Left cardiac atrium (tissue), 4 donors: ENCODE results near the gene KREMEN1. TPM values are rescaled to one million over a fixed set of nuclear protein-coding genes. Genes with fewer than 3 reads are reported as not detected.

Experiments used
- ATAC-seq, 2 donors: fragments of 200-7000 bp; cut with Tn5 transposase; one replicate each; pipeline ENCODE4 v1.9.1; 2020; ENCODE audit warnings: mild to moderate bottlenecking in 2 of 2, moderate library complexity in 2 of 2
- DNase-seq: peaks from one replicate; pipeline ENCODE4 v3.0.0-alpha.2; 2020
- intact Hi-C, 2 donors: fragments of 100-400 bp; cut with DNase I; formaldehyde crosslinking; loops; one replicate each; pipeline versions ENCODE4 v1.14.1 to v1.15.1; 2022 to 2023
- total RNA-seq, 2 donors: library from RNA; stranded (reverse); fragmentation: NEBNext Ultra II Directional; extraction: Animal tissue kit (Norgen Biotek cat#: 25700); gene quantifications; one replicate each; pipeline ENCODE4 v1.2.1, GENCODE V29; 2021
- donor health status: DM: no; HTN: yes; CAD: no.
- donor health status: DM: no; HTN: yes; CAD: no; lungs with severe emphysema.
- donor health status: DM: yes; HTN: yes; CAD: no.
- donor health status: Dilated cardiomyopathy.

Gene KREMEN1
- total RNA-seq, 2 donors from 2014 or later = 39.1 to 49.8 TPM

DNA sequence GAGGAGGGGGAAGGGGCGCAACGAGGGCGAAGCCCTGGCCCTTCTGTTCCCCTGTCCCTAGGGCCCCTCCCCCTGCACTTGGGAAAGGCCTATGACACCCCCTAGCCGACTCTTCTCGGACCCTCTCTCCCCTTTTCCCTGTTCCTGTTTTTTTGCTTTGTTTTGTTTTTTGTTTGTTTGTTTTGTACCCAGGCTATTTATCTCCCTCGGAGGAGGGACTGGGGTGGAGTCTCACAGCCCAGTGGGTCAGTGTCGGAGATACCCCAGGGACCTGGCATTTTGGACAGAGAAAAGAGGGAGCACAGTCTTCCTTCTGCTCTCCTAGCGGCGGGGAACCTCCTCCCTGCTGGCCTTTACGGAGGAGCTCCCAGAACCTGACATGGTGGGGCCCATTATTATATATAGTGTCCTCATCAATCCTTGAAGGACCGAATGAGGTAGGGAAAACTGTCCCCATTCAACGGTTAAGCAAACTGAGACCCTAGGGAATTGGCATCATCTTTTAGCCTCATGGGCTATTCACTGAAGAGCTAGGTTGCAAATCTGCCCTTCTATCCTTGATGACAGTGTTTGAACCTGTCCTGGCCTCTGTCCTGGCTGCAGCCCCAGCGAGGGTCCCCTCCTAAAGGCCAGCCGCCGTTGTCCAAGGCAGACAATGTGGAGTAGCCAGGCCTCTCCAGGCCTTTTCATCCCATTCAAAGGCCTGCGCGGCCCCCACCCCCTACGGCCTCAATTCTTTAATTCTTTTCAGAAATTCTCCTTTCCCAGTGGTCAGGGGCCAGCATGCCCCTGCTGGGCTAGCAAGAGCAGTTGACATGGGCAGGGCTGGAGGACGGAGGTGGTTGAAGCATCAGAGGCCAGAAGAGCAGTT lies 133.8 kb downstream of the KREMEN1 start:
- ATAC-seq (no peak), DNase-seq (no peak)
- intact Hi-C loops = no loop called here

DNA sequence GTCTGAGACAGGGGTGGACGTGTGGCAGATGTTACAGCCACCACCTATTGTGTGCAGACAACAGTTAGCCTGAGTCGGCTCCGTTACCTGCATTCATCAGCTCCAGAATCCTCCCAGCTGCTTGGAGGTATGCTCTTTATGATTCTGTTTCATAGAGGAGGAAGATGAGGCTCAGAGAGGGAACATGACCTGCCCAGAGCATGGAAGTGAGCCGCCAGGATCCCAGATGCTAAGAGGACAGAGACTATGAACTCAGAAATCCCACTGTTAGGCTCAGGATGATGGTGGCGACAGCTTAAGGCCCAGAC lies 134.4 kb downstream of the KREMEN1 start:
- ATAC-seq = no peak
- DNase-seq = no peak
- intact Hi-C loops = no loop called here

DNA sequence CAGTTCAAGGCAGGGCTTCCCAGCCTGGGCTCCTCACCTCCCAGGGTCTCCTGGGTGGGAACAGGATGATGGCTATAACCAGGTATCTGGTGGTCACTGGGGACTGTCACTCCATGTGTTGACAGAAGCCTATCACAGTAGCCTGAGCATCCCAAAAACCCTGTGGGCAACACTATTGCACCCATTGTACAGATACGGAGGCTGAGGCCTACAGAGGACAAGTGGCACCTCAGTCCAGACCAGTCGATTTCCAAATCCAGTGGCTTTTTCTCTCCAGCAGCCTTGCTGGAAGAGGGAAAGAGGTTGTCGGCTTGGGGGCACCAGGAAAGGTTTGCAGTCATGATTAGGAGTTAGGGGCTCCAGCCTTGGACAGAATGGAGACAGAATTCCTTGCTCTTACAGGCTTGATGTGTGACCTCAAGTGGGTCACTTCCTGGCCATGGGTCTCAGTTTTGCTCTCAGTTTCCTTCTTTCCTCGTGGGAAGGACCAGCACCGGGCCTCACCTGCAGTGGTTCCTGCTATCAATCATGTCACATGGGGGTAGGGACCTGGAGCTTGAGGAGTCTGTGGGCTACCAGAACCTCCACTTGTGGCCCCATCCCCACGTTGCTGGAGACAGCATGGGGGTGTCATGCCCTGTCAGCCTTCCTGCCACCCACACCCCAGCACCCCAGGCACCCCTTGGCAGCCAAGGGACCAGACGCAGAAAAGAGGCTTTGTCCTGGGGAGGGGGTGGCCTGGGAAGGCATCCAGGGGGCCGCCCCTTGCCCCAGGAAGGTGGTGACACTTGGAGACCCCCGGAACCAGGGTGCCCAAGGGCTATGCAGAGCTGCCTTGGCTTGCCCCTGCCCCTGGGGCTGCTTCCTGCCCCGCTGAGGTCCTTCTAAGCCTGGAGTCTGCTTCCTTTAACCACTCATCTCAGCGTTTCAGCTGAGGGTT lies 135.0 kb downstream of the KREMEN1 start:
- intact Hi-C loops = no loop called here
- DNase-seq (no peak), ATAC-seq (no peak)

DNA sequence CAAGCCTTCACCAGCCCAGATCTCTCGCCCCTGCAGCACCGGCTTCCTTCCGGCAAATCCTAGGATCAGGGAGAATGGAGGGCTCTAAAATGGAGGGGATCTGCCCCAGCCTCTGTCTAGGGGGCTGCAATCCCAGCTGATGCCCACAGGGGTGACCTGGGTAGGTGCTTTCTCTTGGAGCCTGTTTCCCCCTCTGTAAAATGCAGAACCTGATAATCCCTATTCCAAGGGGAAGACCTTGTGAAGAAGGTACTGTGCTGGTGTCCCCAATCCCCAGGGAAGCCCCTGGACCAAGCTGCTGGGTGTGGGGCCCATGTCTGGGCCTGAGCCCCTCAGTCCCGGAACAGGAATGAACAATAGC lies 135.6 kb downstream of the KREMEN1 start:
- ATAC-seq (no peak), DNase-seq (no peak)
- intact Hi-C loops = no loop called here

DNA sequence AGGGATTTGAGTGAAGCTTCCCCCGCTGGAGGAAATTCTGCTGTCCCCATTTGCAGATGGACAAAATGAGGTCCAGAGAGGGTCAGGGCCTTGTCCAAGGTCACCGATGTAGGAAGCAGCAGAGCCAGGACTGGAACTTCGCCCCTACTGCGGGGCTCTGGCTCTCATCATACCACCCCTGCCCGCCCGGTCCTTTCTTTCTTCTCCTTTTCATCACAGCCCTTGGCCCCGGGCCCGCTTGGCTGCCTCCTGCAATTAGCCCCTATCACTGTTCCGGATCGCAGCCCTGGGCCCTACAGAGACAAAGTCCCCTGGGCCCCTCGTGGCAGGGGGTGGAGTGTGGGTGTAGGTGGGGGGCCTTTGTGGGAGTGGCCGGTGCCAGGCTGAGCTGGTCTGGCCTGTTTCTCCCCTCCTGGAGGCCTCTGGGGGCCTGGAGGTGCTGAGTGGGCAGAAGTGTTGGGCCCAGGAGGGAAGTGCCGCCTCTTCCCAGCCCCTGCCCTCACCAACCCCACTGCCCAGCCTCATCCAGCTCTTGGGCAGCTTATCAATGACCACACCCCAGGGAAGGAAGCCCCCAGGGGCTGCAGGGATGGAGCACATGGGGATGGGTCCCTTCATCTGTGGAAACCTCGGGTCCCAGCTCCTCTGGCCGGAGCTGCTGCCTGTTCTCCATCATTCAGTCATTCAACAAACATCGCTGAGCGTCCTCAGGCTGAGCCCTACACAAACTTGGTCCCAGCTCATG lies 136.2 kb downstream of the KREMEN1 start:
- intact Hi-C loops = no loop called here
- no peak for DNase-seq

DNA sequence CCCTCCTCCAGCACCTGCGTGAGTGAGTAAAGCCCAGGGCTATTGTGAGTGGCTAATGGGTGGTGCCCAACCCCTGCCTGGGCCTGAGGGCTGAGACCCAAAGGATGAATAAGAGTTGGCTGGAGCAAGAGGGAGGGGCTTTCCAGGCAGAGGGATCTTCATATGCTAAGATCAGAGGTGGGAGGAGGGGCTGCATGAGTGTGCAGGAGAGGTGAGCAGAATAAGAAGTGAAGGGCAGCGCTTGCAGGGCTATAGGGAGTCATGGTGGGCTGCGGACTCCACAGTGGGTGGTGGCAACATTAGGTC lies 136.7 kb downstream of the KREMEN1 start:
- intact Hi-C loops = no loop called here
- DNase-seq (no peak), ATAC-seq (no peak)

More for the DNA sequence above, 136.2 kb downstream of the KREMEN1 start:
- ATAC-seq = no peak

DNA sequence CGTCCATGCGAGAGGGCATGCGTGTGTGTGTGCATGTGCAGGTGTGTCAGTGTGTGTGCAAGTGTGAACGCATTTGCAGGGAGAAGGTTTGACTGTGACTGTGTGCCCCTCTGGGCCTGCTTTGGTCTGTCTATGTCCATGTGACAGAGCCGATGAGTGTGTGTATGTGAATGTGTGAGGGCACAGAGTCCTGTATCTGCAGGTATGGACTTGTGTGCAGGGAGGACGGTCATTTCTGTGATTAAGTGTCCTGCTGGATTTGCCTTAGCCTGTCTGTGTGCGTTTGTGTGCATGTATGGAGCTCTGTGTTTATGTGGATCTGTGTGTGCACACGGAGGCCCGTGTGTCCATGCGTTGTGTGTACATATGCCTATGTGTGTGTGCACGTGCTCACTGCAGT lies 138.2 kb downstream of the KREMEN1 start:
- DNase-seq (no peak), ATAC-seq (no peak)
- intact Hi-C loops = no loop called here

DNA sequence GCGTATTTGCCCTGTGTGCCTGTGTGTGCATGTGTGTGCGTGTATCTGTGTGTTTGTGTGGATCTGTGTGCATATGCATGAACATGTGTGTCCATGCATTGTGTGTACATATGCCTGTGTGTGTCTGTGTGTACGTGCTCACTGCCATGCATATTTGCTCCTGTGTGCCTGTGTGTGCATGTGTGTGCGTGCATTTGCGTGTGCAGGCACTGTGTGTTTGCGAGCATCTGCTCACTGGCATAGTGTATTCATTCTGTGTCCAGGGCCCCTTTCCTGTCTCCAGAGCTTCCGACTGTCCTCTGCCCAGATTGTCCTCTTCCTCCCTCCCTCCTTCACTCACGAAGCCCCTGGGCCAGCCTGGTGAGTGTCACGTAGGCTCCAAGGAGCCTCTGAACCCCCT lies 138.6 kb downstream of the KREMEN1 start:
- intact Hi-C loops = no loop called here
- DNase-seq (no peak), ATAC-seq (no peak)

DNA sequence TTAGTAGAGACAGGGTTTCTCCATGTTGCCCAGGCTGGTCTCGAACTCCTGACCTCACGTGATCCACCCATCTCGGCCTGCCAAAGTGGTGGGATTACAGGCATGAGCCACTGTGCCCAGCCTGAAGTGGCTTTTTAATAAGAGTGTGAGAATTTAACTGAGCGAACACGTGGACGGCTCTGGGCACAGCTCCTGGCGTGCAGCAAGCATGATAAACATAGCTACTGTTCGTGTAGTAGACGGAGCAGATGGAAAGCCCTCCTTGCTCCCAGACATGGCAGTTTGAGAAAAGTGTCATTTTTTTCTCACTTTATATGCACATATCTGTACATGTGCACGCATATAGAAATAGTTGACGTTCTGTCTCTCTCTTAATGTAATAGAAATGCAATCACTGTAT lies 139.9 kb downstream of the KREMEN1 start:
- intact Hi-C loops = no loop called here

DNA sequence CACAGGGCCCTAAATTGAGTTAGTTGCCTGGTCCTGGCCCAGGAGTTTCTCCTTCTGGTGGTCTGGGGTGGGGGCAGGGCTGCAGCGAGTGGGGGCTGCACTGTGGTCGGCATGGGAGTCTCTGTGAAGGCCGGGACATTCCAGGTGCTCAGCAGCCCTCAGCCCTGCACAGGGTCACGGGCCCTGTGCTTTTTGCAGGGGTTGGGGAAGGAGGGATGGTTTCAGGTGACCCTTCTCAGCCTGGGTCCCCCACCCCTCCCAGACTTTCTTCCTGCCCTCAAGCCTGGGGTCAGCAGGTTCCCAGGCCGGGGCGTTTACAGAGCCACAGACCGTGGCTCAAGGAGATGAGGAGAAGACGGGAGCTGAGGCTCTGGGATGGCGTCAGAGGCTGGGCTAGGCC lies 140.7 kb downstream of the KREMEN1 start:
- intact Hi-C loops = no loop called here
- ATAC-seq (no peak), DNase-seq (no peak)

More for the DNA sequence above, 139.9 kb downstream of the KREMEN1 start:
- DNase-seq (no peak), ATAC-seq (no peak)

DNA sequence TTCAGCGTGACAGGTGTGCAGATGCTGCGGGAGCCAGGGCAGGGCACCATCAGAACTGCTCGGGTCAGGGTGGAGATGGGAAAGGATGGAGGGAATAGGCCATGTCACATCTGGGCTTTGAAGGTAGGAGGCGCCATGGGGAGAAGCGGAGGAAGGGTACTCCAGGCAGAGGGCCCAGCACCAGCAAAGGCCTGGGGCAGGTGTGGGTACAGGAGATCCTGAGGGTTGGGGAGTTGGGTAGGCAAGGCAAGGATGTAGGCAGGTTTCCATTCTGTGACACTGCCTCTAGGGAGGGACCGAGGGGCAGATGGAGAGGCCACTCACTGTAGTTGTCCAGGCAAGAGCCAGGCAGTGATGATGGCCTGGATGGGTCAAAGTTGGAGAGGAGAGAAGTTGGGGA lies 141.4 kb downstream of the KREMEN1 start:
- DNase-seq (no peak), ATAC-seq (no peak)
- intact Hi-C loops = no loop called here

GRCh38 chr22:29215012-29215860 lies 142.4 kb downstream of the KREMEN1 start:
- ATAC-seq (no peak), DNase-seq (no peak)
- intact Hi-C loops = no loop called here

- DNase-seq (no peak), ATAC-seq (no peak)
- intact Hi-C loops = no loop called here
Measured at GRCh38 chr22:29216011-29216872, 143.4 kb downstream of the KREMEN1 start.

DNA sequence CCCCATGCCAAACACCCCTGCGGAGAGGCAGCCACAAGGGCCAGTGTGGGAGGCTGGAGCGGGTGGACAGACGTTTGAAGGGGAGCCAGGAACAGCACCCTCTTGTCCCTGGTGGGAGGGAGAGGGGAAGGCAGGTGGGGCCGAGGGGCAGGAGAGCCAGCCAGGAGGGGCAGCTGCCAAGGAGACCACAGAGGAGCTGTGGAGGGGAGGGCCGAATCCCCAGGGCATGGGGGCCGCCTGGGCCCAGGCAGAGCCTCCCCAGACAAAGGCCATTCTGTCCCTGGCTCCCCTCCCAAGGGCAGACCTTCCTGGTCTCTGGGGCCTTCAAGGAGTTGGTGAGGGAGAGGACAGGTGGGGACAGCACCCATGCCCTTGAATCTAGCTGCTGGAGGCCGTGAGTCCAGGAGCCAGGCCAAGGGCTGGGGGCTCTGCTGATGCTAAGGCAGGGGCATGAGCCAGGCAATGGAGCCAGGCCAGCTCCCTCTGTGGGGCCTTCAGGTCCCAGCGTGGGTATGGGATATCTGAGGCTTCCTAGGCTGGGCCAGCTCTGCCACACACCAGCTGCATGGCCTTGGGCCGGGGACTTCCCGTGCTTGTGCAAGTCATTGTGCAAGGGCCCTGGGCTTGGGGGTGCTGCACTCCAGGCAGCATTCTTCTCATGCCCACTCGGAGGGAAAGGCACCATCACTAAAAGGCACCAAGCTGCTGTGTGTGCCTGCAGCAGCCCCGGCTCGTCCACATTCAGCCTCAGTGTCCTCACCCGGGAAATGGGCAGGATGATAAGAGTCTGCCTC lies 144.2 kb downstream of the KREMEN1 start:
- ATAC-seq (peak; percentile 21 to 85), DNase-seq (peak; percentile 44)
- intact Hi-C loops = no loop called here
